HEK293T (cell line): ENCODE measurements around the gene HOXD1.

Experiments used
- BHLHE40 ChIP-seq: fragments of 450-650 bp; IDR thresholded peaks from 2 replicates; pipeline ENCODE4 v1.6.1; 2016; ENCODE audit warnings: mild to moderate bottlenecking, moderate library complexity, borderline replicate concordance
- L3MBTL2 ChIP-seq: fragments of 450-650 bp; conservative IDR thresholded peaks from 2 replicates; pipeline ENCODE4 v1.6.1; 2016; ENCODE audit warnings: mild to moderate bottlenecking
- SP1 ChIP-seq: fragments of 450-650 bp; IDR thresholded peaks from 2 replicates; pipeline ENCODE4 v1.6.1; 2017
- SUZ12 ChIP-seq: fragments of 450-650 bp; IDR thresholded peaks from 2 replicates; pipeline ENCODE4 v1.6.1; 2016; ENCODE audit warnings: mild to moderate bottlenecking
- TF ChIP-seq, protein P1 (sequence below): fragments of 450-650 bp; IDR thresholded peaks from 2 replicates; pipeline ENCODE4 v1.6.1; 2016

DNA sequence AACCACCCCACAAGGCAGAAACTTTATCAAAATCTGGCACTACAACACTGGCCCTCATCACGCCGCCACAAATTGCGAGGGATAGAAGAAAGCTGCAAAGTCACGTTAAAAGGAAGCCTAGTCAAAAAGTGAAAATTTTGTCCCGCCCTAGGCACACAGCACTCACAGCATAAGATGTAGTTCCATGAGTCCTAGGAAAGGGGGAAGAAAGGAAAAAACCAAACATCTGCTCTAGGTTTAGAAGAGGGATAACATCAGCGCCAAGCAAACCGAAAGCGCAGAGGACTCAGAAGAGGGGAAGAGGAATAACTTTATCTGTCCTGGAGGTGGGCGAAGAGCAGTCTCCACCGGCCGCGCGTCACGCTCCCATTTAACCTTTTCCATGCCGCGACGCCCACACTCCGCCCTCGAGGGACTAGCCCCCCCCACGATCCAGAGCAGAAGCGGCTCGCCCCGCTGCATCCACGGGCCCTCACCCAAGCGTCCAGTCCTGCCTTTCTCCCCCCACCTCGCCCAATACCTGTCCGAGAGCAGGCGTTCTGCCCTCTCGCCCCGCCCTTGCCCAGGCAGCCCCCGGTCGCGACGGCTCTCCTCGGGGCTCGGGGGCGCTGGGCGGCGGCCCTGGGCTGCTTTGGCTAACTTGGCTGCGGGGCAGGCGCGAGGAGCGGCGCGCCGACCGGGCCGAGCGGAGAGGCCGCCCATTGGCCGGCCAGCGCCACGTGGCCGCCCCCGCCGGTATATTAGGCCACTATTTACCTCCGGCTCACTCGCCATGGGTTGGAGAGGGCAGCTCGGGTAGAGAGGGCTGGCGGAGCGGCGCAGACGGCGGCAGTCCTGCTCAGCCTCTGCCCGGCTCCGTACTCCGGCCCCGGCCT lies at the start of gene HOXD1:
- TF ChIP-seq SUZ12 (no peak), L3MBTL2 (peak; percentile 88), BHLHE40 (no peak), SP1 (no peak)
- TF ChIP-seq, protein P1, sequence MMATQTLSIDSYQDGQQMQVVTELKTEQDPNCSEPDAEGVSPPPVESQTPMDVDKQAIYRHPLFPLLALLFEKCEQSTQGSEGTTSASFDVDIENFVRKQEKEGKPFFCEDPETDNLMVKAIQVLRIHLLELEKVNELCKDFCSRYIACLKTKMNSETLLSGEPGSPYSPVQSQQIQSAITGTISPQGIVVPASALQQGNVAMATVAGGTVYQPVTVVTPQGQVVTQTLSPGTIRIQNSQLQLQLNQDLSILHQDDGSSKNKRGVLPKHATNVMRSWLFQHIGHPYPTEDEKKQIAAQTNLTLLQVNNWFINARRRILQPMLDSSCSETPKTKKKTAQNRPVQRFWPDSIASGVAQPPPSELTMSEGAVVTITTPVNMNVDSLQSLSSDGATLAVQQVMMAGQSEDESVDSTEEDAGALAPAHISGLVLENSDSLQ, result no peak
